Choroid plexus epithelial cell (primary cell): ENCODE measurements around the gene ARHGEF39.

ENCODE experiments used
- DNase-seq: peaks from one replicate; pipeline ENCODE4 v3.0.0-alpha.2; 2010; ENCODE audit warnings: low read depth
- H3K4me3 ChIP-seq: 2 replicates; pipeline ENCODE4 v1.5.1; 2011; ENCODE audit warnings: low read depth, mild to moderate bottlenecking, control low read depth, low read length, moderate library complexity
- TF ChIP-seq, protein P1 (sequence below): conservative IDR thresholded peaks from 2 replicates; pipeline ENCODE4 v1.5.1; 2011; ENCODE audit warnings: low read depth, mild to moderate bottlenecking, control low read depth, inconsistent platforms, low read length, moderate library complexity

The ARHGEF39 gene

DNA sequence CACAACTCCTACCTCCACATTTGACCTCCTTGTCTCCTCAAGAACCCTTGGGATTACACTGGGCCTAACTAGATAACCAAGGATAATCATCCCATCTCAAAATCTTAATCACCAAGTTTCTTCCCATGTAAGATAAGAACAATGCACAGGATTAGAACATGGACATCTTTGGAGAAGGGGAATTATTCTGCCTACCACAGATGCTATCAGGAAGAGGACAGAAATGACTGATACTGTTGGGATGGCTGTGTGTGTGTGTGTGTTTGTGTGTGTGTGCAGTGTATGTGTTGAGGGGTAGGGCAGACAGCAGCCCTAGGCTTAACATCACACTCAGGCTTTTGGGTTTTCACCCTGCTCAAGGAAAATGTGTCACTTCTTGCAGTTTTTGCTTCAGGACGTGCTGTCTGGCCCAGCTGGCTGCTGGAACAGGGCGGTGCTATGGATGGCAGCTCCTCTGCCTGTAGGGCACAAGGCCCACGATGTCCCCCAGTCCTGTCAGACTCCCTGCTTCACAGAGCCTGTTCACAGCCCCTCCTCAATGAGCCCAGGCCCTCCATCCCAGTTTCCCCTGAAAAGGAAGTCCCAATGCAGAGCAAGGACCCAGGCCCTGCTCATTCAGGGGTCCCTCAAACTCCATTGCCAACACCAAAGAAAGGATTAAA lies 16.5 kb upstream of the ARHGEF39 start:
- DNase-seq, result no peak
- H3K4me3 ChIP-seq, result no peak overlapping the region
- TF ChIP-seq, protein P1, sequence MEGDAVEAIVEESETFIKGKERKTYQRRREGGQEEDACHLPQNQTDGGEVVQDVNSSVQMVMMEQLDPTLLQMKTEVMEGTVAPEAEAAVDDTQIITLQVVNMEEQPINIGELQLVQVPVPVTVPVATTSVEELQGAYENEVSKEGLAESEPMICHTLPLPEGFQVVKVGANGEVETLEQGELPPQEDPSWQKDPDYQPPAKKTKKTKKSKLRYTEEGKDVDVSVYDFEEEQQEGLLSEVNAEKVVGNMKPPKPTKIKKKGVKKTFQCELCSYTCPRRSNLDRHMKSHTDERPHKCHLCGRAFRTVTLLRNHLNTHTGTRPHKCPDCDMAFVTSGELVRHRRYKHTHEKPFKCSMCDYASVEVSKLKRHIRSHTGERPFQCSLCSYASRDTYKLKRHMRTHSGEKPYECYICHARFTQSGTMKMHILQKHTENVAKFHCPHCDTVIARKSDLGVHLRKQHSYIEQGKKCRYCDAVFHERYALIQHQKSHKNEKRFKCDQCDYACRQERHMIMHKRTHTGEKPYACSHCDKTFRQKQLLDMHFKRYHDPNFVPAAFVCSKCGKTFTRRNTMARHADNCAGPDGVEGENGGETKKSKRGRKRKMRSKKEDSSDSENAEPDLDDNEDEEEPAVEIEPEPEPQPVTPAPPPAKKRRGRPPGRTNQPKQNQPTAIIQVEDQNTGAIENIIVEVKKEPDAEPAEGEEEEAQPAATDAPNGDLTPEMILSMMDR, result no peak

GRCh38 chr9:35680331-35681105 lies 15.5 kb upstream of the ARHGEF39 start:
- peak; percentile 43 for DNase-seq
- TF ChIP-seq, protein P1, result no peak
- no peak overlapping the region for H3K4me3 ChIP-seq

DNA sequence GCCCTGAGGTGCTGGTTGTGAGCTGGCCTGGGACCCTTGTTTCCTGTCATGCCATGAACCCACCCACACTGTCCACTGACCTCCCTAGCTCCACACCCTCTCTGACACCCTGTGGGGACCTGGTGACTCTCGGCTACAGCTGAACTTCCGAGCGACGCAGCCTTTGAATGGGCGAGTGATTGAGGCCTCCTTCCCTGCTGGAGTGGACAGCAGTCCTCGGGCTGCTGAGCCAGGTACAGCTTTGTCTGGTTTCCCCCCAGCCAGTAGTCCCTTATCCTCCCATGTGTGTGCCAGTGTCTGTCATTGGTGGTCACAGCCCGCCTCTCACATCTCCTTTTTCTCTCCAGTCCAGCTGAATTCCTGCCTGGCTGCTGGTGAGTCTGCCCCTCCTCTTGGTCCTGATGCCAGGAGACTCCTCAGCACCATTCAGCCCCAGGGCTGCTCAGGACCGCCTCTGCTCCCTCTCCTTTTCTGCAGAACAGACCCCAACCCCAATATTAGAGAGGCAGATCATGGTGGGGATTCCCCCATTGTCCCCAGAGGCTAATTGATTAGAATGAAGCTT lies 14.9 kb upstream of the ARHGEF39 start:
- TF ChIP-seq, protein P1, result no peak
- DNase-seq, result no peak
- H3K4me3 ChIP-seq, result no peak overlapping the region

DNA sequence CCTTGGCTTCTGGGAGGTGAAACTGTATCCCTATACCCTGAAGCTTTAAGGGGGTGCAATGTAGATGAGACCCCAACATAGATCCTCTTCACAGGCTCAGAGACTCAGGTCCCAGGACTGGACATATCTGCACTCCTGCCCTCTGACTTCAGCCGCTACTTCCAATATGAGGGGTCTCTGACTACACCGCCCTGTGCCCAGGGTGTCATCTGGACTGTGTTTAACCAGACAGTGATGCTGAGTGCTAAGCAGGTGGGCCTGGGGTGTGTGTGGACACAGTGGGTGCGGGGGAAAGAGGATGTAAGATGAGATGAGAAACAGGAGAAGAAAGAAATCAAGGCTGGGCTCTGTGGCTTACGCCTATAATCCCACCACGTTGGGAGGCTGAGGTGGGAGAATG lies 14.1 kb upstream of the ARHGEF39 start:
- TF ChIP-seq, protein P1, result no peak
- no peak overlapping the region for H3K4me3 ChIP-seq
- DNase-seq, result no peak

DNA sequence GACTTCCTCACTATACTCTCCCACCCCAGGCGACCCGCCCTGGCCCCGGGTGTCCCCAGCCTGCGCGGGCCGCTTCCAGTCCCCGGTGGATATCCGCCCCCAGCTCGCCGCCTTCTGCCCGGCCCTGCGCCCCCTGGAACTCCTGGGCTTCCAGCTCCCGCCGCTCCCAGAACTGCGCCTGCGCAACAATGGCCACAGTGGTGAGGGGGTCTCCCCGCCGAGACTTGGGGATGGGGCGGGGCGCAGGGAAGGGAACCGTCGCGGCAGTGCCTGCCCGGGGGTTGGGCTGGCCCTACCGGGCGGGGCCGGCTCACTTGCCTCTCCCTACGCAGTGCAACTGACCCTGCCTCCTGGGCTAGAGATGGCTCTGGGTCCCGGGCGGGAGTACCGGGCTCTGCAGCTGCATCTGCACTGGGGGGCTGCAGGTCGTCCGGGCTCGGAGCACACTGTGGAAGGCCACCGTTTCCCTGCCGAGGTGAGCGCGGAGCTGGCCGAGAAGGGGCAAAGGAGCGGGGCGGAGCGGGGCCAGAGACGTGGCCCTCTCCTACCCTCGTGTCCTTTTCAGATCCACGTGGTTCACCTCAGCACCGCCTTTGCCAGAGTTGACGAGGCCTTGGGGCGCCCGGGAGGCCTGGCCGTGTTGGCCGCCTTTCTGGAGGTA lies 10.9 kb upstream of the ARHGEF39 start:
- no peak for DNase-seq
- peak overlapping the region; percentile 59 for H3K4me3 ChIP-seq

GRCh38 chr9:35675204-35675603 lies 10.2 kb upstream of the ARHGEF39 start:
- DNase-seq, result no peak
- H3K4me3 ChIP-seq, result peak overlapping the region; percentile 59
- TF ChIP-seq, protein P1, result no peak

More for the DNA sequence above, 10.9 kb upstream of the ARHGEF39 start:
- TF ChIP-seq, protein P1, result no peak
